ENCODE results near the gene ADGRG6.

The ADGRG6 gene

DNA sequence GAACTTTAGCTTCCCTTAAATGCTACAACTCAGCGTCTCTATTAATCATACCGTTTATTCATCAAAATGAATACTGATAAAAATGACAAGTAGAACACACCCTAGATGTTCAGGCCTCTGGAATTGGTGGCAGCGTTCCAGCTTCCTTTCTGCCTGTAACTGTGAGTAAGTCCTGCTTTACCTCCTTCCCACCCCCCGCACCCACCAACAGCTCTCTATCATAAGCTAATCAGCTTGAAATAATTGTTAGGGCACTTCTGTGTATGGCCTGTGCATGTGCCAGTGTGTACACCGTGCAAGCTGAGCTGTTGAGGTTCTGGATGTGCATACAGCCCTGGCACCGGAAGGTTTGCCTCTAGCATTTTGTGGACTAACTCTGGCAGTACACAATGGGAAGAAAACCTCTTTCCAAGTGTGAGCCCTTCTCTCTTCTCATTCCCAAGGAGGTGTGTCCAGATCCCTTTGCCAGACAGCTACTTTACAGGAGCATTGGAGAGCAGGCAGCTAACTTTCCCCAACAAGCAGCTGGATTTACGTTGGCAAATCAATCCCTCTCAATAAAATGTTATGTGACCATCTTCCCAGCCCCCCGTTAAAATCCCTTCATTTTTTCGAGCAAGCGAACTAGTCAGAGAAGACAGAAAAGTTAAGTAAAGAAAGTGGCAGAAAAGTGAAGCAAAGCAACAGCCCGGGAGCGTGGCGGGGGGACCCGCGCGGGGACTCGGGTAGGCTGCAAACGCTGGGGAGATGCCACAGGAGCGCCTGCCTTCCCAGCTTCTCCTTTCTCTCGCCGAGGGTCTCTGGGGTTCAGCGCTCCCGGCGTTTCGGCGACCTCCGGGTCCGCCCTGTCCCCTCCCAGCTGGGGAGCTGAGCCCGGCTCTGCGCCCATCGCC, 803 bp upstream of the ADGRG6 start:
- no peak overlapping the region for H3K27ac ChIP-seq (ENCODE audit: insufficient read depth, low read depth, low read length, poor library complexity, severe bottlenecking)
- WGBS, 2 experiments: 14 to 18% methylated on average over 29 to 31 of the region's 31 CpGs

DNA sequence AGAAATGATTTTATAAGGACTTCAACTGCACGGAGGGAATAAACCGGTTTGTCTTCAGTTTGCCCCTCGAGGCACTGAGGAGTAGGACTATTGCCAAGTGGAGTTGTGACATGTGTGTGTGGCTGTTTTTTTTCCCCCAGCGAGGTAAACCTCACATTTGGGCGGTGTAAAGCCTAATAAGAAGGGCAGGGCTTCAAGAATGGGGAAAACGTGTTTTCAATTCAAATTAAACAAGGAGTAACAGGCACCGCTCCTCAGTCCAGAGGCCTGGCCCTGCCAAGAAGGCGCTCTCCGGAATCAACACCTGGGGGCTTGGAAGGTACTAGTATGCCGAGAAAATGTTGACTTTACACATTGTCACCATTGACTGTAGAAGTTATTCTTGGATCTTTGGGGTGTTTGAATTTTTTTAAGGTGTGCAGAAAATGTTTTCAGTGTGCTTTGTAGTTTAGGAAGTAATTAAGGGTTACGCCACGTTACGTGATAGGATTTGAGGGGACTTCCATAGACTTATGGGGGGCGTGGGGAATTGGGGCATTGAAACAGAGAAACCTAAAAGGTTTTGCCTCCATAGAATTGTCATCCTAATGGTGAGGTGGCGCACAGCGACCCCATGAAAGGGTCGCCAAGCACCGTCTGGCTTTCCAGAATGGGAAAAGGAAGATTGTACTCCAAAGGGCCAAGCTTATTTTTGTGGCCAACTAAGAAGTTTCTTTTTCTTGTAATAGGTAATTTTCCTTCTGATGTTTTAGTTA, 791 bp downstream of the ADGRG6 start:
- no peaks in the 10 kb centered on the region for H3K36me3 ChIP-seq (ENCODE audit: control insufficient read depth, insufficient read depth, low read length)
- peak overlapping the region; percentile 69 for H3K4me3 ChIP-seq (ENCODE audit: insufficient read depth, low read depth, low read length)
- WGBS, 2 experiments: 65 to 68% methylated on average over 18 of the region's 18 CpGs
- H3K27ac ChIP-seq (ENCODE audit: insufficient read depth, low read depth, low read length, poor library complexity, severe bottlenecking): no peak overlapping the region
- no peaks in the 10 kb centered on the region for H3K4me1 ChIP-seq (ENCODE audit: control insufficient read depth, insufficient read depth, low read length)
- H3K9me3 ChIP-seq (ENCODE audit: control insufficient read depth, low read length): no peaks in the 10 kb centered on the region
- peaks cover 42% of the 10 kb centered on the region for H3K27me3 ChIP-seq (ENCODE audit: control insufficient read depth, insufficient read depth, low read length, poor library complexity, severe bottlenecking)

More for the DNA sequence above, 803 bp upstream of the ADGRG6 start:
- Histone ChIP-seq H3K4me3 (ENCODE audit: insufficient read depth, low read depth, low read length) (peak overlapping the region; percentile 69), H3K9me3 (ENCODE audit: control insufficient read depth, low read length) (no peaks in the 10 kb centered on the region), H3K36me3 (ENCODE audit: control insufficient read depth, insufficient read depth, low read length) (no peaks in the 10 kb centered on the region), H3K27me3 (ENCODE audit: control insufficient read depth, insufficient read depth, low read length, poor library complexity, severe bottlenecking) (peaks cover 42% of the 10 kb centered on the region), H3K4me1 (ENCODE audit: control insufficient read depth, insufficient read depth, low read length) (no peaks in the 10 kb centered on the region)

DNA sequence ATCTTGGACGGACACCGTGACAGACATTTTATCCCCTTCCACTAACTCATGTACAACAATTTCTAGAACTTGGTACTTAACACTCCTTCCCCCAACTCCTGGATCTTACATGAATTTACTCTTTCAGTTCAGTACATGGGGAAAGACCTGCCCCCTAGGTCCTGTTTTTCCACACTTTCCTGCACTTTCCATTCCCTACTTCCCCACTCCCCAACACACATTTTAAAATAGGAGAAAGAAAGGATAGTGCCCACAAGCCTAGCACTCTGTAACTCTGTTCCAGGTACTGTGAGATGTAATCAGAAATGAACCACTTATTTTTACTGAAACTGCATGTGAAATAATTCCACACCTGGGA, 1.3 kb downstream of the ADGRG6 start:
- Histone ChIP-seq H3K4me3 (ENCODE audit: insufficient read depth, low read depth, low read length) (no peak overlapping the region), H3K36me3 (ENCODE audit: control insufficient read depth, insufficient read depth, low read length) (no peaks in the 10 kb centered on the region), H3K9me3 (ENCODE audit: control insufficient read depth, low read length) (no peaks in the 10 kb centered on the region), H3K27ac (ENCODE audit: insufficient read depth, low read depth, low read length, poor library complexity, severe bottlenecking) (no peak overlapping the region), H3K27me3 (ENCODE audit: control insufficient read depth, insufficient read depth, low read length, poor library complexity, severe bottlenecking) (peaks cover 42% of the 10 kb centered on the region), H3K4me1 (ENCODE audit: control insufficient read depth, insufficient read depth, low read length) (no peaks in the 10 kb centered on the region)
- 48 to 59% methylated on average over 2 of the region's 2 CpGs for WGBS, 2 experiments

DNA sequence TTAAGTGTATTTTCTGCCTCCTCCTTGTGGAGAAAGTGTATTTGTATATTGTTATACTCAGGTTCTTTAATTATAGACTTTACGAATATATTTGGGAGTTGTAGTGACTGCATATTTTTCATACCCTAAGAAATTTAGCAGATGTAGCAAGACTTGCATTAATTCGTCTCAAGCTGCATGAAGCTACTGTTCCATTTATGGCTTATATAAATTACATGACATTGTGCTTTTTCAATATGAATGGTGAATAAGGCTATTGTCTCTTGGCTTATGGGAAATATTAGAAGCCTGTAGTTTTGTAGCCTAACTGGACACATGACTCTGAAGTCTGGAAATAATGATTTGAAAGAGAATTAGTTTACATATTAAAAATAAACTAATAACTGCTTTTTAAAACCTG, 2.4 kb downstream of the ADGRG6 start:
- 100% methylated on average over 1 to 2 of the region's 2 CpGs for WGBS, 2 experiments
- H3K4me3 ChIP-seq (ENCODE audit: insufficient read depth, low read depth, low read length): no peak overlapping the region
- no peaks in the 10 kb centered on the region for H3K4me1 ChIP-seq (ENCODE audit: control insufficient read depth, insufficient read depth, low read length)
- peaks cover 42% of the 10 kb centered on the region for H3K27me3 ChIP-seq (ENCODE audit: control insufficient read depth, insufficient read depth, low read length, poor library complexity, severe bottlenecking)
- H3K36me3 ChIP-seq (ENCODE audit: control insufficient read depth, insufficient read depth, low read length): no peaks in the 10 kb centered on the region
- H3K27ac ChIP-seq (ENCODE audit: insufficient read depth, low read depth, low read length, poor library complexity, severe bottlenecking): no peak overlapping the region
- no peaks in the 10 kb centered on the region for H3K9me3 ChIP-seq (ENCODE audit: control insufficient read depth, low read length)

DNA sequence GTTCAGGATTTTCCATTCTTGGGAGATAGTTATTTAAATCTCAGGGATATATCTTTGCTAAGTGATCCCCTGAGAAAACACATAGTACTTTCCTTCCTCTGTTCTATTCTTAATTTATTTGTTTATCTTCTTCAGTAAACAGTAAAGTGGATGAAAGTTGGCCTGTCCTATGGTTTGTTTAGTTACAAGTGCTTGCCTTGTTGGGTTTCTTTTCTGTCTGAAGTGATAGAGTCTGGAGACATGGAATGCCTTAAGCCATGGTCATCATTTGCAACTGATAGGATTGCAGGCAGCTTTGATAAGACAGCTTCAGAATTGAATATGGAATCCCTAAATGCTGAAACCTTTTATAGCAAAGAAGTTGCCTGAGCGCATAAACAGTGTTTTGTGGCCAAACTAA, 4.9 kb downstream of the ADGRG6 start:
- 95 to 97% methylated on average over 1 of the region's 1 CpG for WGBS, 2 experiments
- Histone ChIP-seq H3K4me3 (ENCODE audit: insufficient read depth, low read depth, low read length) (no peak overlapping the region), H3K36me3 (ENCODE audit: control insufficient read depth, insufficient read depth, low read length) (no peaks in the 10 kb centered on the region), H3K27me3 (ENCODE audit: control insufficient read depth, insufficient read depth, low read length, poor library complexity, severe bottlenecking) (peaks cover 23% of the 10 kb centered on the region), H3K9me3 (ENCODE audit: control insufficient read depth, low read length) (no peaks in the 10 kb centered on the region), H3K4me1 (ENCODE audit: control insufficient read depth, insufficient read depth, low read length) (no peaks in the 10 kb centered on the region), H3K27ac (ENCODE audit: insufficient read depth, low read depth, low read length, poor library complexity, severe bottlenecking) (no peak overlapping the region)

DNA sequence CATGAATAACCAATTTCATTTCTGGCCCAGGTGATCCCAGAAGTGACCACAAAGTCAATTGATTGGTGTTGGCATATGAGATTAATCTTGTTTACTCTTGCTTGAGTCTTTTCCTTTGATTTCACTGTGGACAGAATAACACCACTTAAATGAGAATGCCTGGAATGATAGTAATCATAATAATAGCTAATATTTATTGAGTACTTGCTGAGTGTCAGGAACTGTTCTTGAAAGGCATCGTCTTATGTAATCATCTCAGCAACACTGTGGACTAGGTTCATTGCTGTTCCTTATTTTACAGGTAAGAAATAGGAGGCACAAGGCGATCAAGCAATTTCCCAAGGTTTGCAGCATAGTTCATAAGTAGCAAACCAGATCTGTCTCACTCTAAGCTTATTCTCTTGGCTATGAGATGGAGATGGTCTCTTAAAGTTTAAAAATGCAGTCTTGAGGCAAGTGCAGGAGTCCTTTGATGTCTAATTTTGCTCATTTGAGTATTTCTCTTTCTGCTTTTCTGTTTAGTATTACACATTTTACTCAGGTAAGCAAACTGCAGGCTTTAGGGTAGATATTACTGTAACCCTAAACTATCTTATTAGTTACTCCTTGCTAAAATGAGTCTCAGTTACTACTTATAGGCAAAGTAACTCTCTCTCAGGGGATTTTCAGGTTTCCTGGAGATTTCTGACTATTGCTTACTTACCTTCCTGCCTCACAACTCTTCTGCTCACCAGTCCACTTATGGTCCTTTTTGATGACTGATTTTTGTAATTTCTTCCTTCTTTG, 6.3 kb downstream of the ADGRG6 start:
- Histone ChIP-seq H3K27me3 (ENCODE audit: control insufficient read depth, insufficient read depth, low read length, poor library complexity, severe bottlenecking) (peaks cover 9% of the 10 kb centered on the region), H3K36me3 (ENCODE audit: control insufficient read depth, insufficient read depth, low read length) (no peaks in the 10 kb centered on the region), H3K9me3 (ENCODE audit: control insufficient read depth, low read length) (no peaks in the 10 kb centered on the region), H3K27ac (ENCODE audit: insufficient read depth, low read depth, low read length, poor library complexity, severe bottlenecking) (no peak overlapping the region), H3K4me1 (ENCODE audit: control insufficient read depth, insufficient read depth, low read length) (no peaks in the 10 kb centered on the region), H3K4me3 (ENCODE audit: insufficient read depth, low read depth, low read length) (no peak overlapping the region)
- WGBS, 2 experiments: 87 to 100% methylated on average over 2 of the region's 2 CpGs

DNA sequence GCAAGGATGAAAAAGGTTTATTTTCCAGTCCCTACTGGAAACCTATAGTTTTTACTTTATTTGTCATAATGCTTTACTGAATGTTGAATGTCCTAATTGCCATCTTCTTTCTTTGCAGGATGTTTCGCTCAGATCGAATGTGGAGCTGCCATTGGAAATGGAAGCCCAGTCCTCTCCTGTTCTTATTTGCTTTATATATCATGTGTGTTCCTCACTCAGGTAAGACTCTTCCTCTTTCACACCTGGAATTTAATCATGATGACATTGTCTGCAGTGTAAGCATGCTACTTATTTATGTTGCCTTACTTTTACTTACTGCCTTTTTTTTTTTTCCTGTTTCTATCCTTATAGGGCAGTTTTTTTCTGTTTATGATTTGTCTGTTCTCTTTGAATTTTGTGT, 7.6 kb downstream of the ADGRG6 start:
- no peaks in the 10 kb centered on the region for H3K4me1 ChIP-seq (ENCODE audit: control insufficient read depth, insufficient read depth, low read length)
- 96 to 100% methylated on average over 2 of the region's 2 CpGs for WGBS, 2 experiments
- H3K9me3 ChIP-seq (ENCODE audit: control insufficient read depth, low read length): no peaks in the 10 kb centered on the region
- H3K27me3 ChIP-seq (ENCODE audit: control insufficient read depth, insufficient read depth, low read length, poor library complexity, severe bottlenecking): no peaks in the 10 kb centered on the region
- H3K4me3 ChIP-seq (ENCODE audit: insufficient read depth, low read depth, low read length): no peak overlapping the region
- no peaks in the 10 kb centered on the region for H3K36me3 ChIP-seq (ENCODE audit: control insufficient read depth, insufficient read depth, low read length)
- no peak overlapping the region for H3K27ac ChIP-seq (ENCODE audit: insufficient read depth, low read depth, low read length, poor library complexity, severe bottlenecking)

DNA sequence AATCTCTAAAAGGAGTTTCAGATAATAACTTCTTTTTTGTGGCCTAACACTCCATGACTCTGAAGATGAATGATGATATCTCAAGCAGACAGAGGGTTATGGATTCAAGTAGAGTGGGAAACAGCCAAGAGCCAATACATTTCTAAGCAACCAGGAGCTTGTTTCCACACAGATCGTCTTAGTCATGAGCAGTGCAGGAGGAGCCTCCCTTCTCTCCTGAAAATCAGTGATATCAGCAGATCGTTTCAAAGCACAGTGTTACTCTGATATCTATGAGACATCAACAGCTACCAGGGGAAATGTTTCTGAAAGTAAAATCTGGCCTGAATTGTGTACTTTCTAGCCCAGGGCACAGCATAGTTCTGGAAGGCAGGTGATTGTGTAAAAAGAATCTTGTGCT, 11.5 kb downstream of the ADGRG6 start:
- Histone ChIP-seq H3K9me3 (ENCODE audit: control insufficient read depth, low read length) (no peaks in the 10 kb centered on the region), H3K4me3 (ENCODE audit: insufficient read depth, low read depth, low read length) (no peak overlapping the region), H3K27me3 (ENCODE audit: control insufficient read depth, insufficient read depth, low read length, poor library complexity, severe bottlenecking) (no peaks in the 10 kb centered on the region), H3K36me3 (ENCODE audit: control insufficient read depth, insufficient read depth, low read length) (no peaks in the 10 kb centered on the region), H3K27ac (ENCODE audit: insufficient read depth, low read depth, low read length, poor library complexity, severe bottlenecking) (no peak overlapping the region), H3K4me1 (ENCODE audit: control insufficient read depth, insufficient read depth, low read length) (no peaks in the 10 kb centered on the region)
- WGBS, 2 experiments: 73 to 87% methylated on average over 2 of the region's 2 CpGs

DNA sequence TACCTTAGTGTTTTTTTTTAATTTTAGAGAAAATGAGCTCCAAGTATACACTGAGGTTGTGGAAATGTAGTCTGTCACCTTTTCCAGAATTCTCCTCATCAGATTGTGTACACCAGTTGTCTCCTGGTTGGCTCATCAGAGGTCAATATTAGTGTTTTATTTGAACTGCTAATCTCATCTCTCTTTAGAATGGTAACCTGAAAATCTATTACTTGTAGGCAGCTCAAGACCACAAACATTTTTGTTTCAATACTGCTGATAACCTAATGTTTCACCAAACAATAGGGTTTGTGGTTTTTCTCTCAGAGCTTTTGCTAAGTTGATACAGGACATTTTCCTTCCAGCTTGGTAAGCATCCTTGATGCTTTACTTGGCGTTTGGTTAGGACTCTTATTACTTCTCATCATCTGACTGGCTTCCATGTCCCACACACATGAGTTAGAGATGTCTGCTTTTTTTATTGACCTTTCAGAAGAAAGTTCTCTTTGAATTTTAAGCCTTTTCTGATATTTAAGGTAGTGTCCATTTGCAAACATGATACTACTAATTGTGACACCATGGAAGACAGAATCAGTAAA, 15.1 kb downstream of the ADGRG6 start:
- H3K27ac ChIP-seq (ENCODE audit: insufficient read depth, low read depth, low read length, poor library complexity, severe bottlenecking): no peak overlapping the region
- H3K4me3 ChIP-seq (ENCODE audit: insufficient read depth, low read depth, low read length): no peak overlapping the region
- no peaks in the 10 kb centered on the region for H3K9me3 ChIP-seq (ENCODE audit: control insufficient read depth, low read length)
- H3K36me3 ChIP-seq (ENCODE audit: control insufficient read depth, insufficient read depth, low read length): no peaks in the 10 kb centered on the region
- WGBS, 2 experiments: 80 to 100% methylated on average over 1 of the region's 1 CpG
- no peaks in the 10 kb centered on the region for H3K4me1 ChIP-seq (ENCODE audit: control insufficient read depth, insufficient read depth, low read length)
- no peaks in the 10 kb centered on the region for H3K27me3 ChIP-seq (ENCODE audit: control insufficient read depth, insufficient read depth, low read length, poor library complexity, severe bottlenecking)
